SHP77 (cell line): ENCODE measurements around the gene SLC25A29.
A peak's percentile ranks its signal among the peaks of the same experiment; 100 is the strongest.

Experiments used
- DNase-seq, 2 experiments: peaks; one replicate each; lab custom pipeline; 2025; lab: John Stamatoyannopoulos, UW

The SLC25A29 gene

DNA sequence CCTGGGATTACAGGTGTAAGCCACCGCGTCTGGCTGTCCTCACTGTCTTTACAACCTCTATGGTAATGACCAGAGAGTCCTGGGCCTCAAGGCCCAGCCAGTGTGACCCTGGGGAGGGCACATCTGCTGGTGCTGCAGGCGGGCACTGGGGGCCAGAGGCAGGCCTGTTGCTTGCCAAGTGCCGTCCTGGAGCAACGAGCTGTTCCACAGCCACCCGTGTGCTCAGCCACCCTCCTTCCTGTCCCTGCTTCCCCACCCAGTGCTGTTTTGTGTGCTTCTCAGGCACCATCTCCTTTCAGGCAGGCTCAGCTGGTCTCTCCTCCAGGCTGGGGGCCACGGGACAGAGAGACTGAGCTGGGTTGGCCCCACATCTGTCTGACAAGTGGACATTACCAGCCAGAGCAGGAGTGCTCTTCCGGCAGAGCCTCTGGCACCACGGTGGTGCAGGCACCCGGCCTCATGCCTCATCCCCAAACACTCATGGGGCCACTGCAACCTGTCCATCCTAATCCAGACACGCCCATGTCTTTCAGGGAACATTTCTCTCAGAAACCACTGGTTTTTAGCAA is 25.9 kb upstream of the SLC25A29 start:
- DNase-seq: no peak

DNA sequence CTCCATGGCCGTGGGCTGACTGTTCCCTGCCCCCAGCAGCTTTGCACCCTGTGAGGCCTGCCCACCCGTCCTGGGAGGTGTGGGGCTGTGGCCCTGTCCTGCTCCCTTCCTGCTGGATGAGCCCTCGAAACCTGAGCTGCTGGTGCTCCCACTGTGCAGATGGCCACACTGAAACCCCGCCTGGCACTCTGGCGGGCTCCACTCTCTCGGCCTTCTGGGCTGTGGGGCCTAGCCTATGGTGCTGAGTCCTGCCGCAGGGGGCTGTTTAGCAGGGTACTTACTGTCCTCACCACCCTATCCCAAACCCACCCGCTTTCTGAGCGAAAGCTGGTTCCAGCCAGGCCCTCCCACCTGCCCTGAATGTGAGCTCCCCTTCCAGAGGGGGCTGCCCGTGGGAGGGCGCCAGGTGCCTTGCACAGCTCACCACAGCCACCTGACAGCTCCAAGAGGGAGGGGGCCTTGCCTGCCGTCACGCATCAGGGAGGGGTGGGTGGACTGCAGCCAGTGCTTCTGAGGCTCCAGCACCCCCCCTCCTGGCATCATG is 24.2 kb upstream of the SLC25A29 start:
- DNase-seq: peak in 1 of 2 experiments; percentile 57

DNA sequence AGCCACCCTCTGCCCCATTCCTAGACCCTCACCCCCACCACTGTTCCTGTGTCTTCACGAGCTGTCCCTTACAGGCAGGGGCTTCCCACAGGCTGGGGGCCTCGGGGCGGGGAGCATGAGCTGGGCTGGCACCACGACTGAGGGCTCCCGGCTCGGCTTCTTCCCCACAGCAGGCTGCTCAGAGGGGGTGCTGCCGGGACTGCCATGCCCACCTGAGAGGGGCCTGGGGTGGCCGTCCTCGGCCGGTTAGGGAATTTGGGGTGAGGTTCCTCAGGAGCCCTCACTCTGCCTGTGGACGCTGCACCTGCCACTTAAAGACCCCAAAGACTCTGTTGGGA is 23.7 kb upstream of the SLC25A29 start:
- DNase-seq: no peak

DNA sequence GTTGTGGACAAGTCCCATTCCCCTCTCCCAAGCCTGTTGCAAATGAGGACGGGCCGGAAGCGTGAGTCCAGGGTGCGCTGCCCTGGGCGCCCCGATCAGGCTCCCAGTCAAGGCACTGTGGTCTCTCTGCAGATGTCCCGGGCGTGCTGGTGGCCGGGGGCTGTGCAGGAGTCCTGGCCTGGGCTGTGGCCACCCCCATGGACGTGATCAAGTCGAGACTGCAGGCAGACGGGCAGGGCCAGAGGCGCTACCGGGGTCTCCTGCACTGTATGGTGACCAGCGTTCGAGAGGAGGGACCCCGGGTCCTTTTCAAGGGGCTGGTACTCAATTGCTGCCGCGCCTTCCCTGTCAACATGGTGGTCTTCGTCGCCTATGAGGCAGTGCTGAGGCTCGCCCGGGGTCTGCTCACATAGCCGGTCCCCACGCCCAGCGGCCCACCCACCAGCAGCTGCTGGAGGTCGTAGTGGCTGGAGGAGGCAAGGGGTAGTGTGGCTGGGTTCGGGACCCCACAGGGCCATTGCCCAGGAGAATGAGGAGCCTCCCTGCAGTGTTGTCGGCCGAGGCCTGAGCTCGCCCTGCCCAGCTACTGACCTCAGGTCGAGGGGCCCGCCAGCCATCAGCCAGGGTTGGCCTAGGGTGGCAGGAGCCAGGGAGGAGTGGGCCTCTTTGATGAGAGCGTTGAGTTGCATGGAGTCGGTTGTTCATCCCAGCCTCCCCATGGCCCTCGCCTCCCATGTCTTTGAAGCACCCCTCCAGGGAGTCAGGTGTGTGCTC is 23.2 kb upstream of the SLC25A29 start:
- no peak for DNase-seq

- DNase-seq: no peak
Observed at GRCh38 chr14:100328495-100329163, 22.4 kb upstream of the SLC25A29 start.

DNA sequence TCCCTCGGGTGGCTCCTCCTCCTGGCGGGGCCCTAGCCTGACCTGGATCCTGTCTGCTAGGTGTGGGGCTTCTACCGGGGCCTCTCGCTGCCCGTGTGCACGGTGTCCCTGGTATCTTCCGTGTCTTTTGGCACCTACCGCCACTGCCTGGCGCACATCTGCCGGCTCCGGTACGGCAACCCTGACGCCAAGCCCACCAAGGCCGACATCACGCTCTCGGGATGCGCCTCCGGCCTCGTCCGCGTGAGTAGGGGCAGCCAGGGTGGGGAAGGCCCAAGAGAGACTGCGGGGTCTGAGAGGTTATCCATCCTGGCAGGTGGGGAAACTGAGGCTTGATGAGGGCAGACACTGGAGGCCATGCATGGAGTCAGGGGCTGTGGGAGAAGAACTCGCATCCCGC is 20.9 kb upstream of the SLC25A29 start:
- DNase-seq: no peak

GRCh38 chr14:100325958-100326357 is 19.7 kb upstream of the SLC25A29 start:
- no peak for DNase-seq

- DNase-seq: no peak
Observed at GRCh38 chr14:100325231-100325632, 19.0 kb upstream of the SLC25A29 start.

GRCh38 chr14:100323942-100324307 is 17.7 kb upstream of the SLC25A29 start:
- no peak for DNase-seq

GRCh38 chr14:100323121-100323941 is 17.1 kb upstream of the SLC25A29 start, which contains the start of gene SLC25A47:
TSS of gene SLC25A47 (plus strand) at chr14:100323339. CDS start at chr14:100323415, 76 bp downstream.
- no peak for DNase-seq

DNA sequence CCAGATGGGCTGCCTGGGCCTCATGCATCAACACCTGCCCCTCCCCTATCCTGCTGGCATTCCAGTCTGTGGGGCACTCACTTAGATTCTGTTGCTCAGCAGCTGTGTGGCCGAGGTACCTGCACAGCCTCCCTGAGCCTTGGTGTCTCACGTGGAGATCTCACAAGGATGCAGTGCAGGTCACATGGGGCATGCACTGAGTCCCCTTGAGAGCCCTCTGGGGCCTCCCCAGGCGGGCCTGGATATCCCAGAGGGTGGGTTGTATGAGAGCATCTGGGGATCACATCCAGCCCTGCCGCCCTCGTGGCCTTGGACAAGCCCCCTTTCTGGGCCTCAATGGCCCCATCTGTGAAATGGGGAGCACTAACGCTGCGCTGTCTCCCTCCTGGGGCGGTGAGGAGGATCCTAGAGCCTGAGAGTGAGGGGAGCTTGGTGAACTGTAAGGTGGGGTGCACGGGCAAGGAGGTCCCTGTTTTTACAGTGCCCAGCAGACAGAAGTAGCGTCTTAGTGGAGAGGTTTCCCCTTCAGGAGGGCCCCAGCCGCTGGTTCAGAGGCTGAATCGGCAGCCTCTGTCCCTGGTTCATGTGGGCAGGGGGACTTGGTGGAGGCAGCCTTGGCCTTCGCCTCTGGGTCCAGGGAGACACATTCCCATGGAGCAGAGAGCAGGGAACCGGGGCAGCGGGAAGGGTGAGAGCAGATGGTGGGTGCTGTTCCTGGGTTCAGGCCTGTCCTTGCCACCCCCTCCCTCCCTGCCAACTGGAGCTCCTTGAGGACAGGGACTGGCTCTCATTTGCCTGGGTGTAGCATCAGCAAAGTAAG is 16.1 kb upstream of the SLC25A29 start:
- DNase-seq: no peak

- peak; percentile 36 to 54 for DNase-seq
Observed at GRCh38 chr14:100321473-100322137, 15.4 kb upstream of the SLC25A29 start.

- no peak for DNase-seq
Observed at GRCh38 chr14:100320157-100320856, 14.1 kb upstream of the SLC25A29 start.

DNA sequence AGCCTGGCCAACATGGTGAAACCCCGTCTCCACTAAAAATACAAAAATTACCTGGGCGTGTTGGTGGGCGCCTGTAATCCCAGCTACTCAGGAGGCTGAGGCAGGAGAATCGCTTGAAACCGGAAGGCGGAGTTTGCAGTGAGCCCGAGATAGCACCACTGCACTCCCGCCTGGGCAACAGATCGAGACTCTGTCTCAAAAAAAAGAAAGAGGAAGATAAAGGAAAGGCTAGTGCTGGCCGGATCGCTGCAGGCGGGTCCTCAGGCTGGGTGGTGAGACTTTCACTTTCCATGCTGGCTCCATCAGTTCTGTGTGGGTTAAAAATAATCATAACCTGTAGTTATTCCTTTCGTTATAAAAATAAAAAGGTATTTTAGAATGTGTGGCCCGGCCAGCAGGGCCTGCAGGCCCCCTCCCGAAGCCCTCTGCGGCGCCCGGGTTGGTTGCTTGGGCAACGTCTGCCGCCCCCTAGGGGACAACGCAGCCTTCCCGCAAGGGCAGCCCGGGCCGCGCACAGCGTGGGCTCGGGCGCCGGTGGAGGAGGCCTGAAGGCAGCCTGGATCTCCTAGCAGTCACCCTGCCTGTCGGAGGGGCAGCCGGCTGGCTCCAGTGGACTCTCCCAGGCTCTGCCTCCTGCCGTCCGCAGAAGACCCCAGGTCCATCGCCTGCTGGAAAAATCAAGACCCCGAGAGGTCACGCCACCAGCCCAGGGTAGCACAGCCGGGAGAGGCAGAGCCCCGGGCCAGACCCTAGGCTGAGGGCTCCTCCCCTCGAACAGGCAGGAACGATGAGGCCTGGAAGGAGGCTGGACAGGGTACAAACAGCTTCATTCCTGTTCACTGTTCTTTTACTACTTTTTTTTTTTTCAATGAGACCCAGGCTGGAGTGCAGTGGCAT is 11.9 kb upstream of the SLC25A29 start:
- DNase-seq: no peak

DNA sequence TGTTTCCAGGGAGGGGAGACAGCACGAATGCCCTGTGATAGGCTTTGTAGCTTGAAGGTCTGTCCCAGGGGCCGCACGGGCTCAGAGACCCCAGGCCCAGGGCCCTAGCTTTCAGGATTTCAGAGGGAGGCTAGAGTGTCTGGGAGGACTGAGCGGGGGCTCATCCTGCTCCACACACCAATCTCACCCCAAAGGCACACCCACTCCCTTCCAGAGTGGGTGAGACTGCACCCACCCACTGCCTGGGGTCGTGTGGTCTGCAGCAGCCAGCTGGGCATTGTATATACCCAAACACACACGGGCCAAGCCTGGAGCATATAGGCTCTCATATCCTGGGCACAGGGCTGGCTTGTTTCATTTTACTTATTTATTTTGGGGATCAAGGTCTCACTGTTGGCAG is 11.1 kb upstream of the SLC25A29 start:
- no peak for DNase-seq

DNA sequence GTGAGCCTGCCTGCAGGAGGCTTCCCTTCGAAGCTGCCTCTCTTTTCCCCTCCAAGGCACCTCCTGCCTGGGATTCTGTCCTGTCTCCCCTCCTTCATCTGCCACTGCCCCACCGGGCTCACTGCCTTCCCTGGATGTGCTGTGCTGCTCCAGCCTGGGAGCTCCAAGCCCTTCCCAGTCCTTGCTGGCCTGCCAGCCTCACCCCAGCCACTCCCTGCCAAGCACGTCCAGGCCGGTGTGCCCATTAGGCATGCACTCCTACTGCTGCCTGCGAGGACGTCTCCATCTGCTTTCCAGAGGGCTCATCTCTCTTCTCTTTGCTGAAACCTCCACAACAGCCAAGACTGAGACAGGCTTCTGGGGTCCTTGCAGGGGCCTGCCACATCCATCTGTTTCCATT is 8.5 kb upstream of the SLC25A29 start:
- DNase-seq: no peak

GRCh38 chr14:100313464-100314230 is 7.4 kb upstream of the SLC25A29 start:
- DNase-seq: no peak

- no peak for DNase-seq
Observed at GRCh38 chr14:100312877-100313400, 6.7 kb upstream of the SLC25A29 start.
